Esophagus squamous epithelium (tissue), 5 donors: ENCODE results near the gene PLXNA3. TPM values are rescaled to one million over a fixed set of nuclear protein-coding genes. Genes with fewer than 3 reads are reported as not detected.

Experiments
- DNase-seq: peaks from one replicate; lab custom pipeline; 2025; lab: John Stamatoyannopoulos, UW
- H3K27ac ChIP-seq, 4 donors: fragments of 200-600 bp; sonication (generic); one replicate each; pipeline ENCODE4 v1.5.1; 2016 to 2019; ENCODE audit warnings: mild to moderate bottlenecking in 1 of 4
- H3K27me3 ChIP-seq, 4 donors: fragments of 200-600 bp; sonication (generic); 1 replicate in 3 of 4; 2 replicates in 1 of 4; pipeline versions ENCODE4 v1.5.1 to v1.6.0; 2017 to 2021; ENCODE audit warnings: antibody characterized with exemption in 1 of 4
- H3K36me3 ChIP-seq, 3 donors: fragments of 200-600 bp; sonication (generic); one replicate each; pipeline ENCODE4 v1.5.1; 2016 to 2019
- H3K4me1 ChIP-seq, 3 donors: fragments of 200-600 bp; sonication (generic); one replicate each; pipeline ENCODE4 v1.5.1; 2017 to 2019
- H3K4me3 ChIP-seq, 4 donors: fragments of 200-600 bp; sonication (generic); 1 replicate in 3 of 4; 2 replicates in 1 of 4; pipeline ENCODE4 v1.5.1; 2016 to 2019; ENCODE audit warnings: mild to moderate bottlenecking in 2 of 4, moderate library complexity in 1 of 4
- H3K9me3 ChIP-seq, 3 donors: fragments of 200-600 bp; sonication (generic); one replicate each; pipeline ENCODE4 v1.5.1; 2016 to 2019
- CTCF ChIP-seq, 6 experiments: fragments of 450-650 bp in 4 of 6; fragments of 200-600 bp in 2 of 6; sonication (generic) in 2 of 6; IDR thresholded peaks; one replicate each; pipeline ENCODE4 v1.5.1; 2016 to 2019; ENCODE audit warnings: antibody characterized with exemption in 6 of 6, mild to moderate bottlenecking in 4 of 6, moderate library complexity in 4 of 6
- POLR2A ChIP-seq, 4 donors: fragments of 450-650 bp; IDR thresholded peaks; one replicate each; pipeline ENCODE4 v1.6.1; 2017; ENCODE audit warnings: antibody characterized with exemption in 4 of 4, mild to moderate bottlenecking in 4 of 4, moderate library complexity in 3 of 4
- WGBS, 2 donors: methylation state at CpG; one replicate each; pipeline ENCODE4 v1.1.5; 2018; 5-methylcytosine and 5-hydroxymethylcytosine counted together
- intact Hi-C: fragments of 100-400 bp; cut with DNase I; formaldehyde crosslinking; loops from one replicate; pipeline ENCODE4 v1.15.0; 2022
- total RNA-seq, 4 donors: library from RNA; depleted of rRNA; stranded (reverse); fragments of >200 nt; gene quantifications; one replicate each; pipeline ENCODE4 v1.1.0, GENCODE V29; 2016
- donor health status: DM: yes; HTN: yes; CAD: no.

Gene PLXNA3
- total RNA-seq, 4 donors from 2014 or later: 4.4 to 5.9 (median 5.4) TPM

GRCh38 chrX:154445776-154446175 is 12.3 kb upstream of the PLXNA3 start:
- Histone ChIP-seq H3K36me3 (peaks cover 0 to 63% (median 5%) of the 10 kb centered on the region in 3 donors), H3K4me1 (peaks cover 0 to 35% (median 12%) of the 10 kb centered on the region in 3 donors), H3K27ac (no peak overlapping the region), H3K9me3 (no peaks in the 10 kb centered on the region), H3K27me3 (no peaks in the 10 kb centered on the region), H3K4me3 (no peak overlapping the region)
- DNase-seq: no peak
- WGBS, 2 donors: 91 to 100% methylated on average over 1 to 14 of the region's 16 CpGs
- intact Hi-C loops: no loop called here
- no peak for TF ChIP-seq POLR2A (IDR thresholded peaks at IDR 0.05)
- no peak for TF ChIP-seq CTCF (IDR thresholded peaks at IDR 0.05)

DNA sequence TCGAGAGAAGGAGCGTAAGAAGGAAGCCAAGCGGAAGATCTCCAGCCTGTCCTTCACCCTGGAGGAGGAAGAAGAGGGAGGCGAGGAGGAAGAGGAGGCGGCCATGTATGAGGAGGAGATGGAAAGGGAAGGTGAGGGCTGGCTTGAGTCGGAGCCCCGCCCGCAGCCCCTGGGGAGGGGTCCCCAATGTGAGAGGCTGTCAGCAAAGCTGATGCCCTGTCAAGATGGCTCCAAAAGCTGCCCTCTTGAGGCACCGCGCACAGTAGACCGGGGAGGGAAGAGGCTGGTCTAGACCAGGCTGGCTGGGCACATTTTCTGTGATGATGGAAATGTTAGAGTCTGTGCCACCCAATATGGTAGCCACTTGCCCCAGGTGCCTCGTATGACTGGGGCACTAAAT is 11.7 kb upstream of the PLXNA3 start:
- Histone ChIP-seq H3K27me3 (no peaks in the 10 kb centered on the region), H3K27ac (no peak overlapping the region), H3K36me3 (peaks cover 0 to 63% (median 5%) of the 10 kb centered on the region in 3 donors), H3K4me3 (no peak overlapping the region), H3K4me1 (peaks cover 0 to 35% (median 12%) of the 10 kb centered on the region in 3 donors), H3K9me3 (no peaks in the 10 kb centered on the region)
- WGBS, 2 donors: 88 to 98% methylated on average over 4 to 5 of the region's 12 CpGs
- TF ChIP-seq CTCF (IDR thresholded peaks at IDR 0.05) (no peak), POLR2A (IDR thresholded peaks at IDR 0.05) (no peak)
- DNase-seq: no peak
- intact Hi-C loops: no loop called here

GRCh38 chrX:154448484-154448883 is 9.6 kb upstream of the PLXNA3 start:
- intact Hi-C loops: no loop called here
- peaks cover 0 to 47% (median 0%) of the 10 kb centered on the region in 3 donors for H3K36me3 ChIP-seq
- H3K9me3 ChIP-seq: no peaks in the 10 kb centered on the region
- 95% methylated on average over 7 of the region's 14 CpGs; no CpG with 5 or more reads in 1 of the 2 donors for WGBS, 2 donors
- H3K4me1 ChIP-seq: peaks cover 0 to 18% (median 8%) of the 10 kb centered on the region in 3 donors
- H3K27me3 ChIP-seq: no peaks in the 10 kb centered on the region
- no peak for DNase-seq
- no peak overlapping the region for H3K4me3 ChIP-seq
- no peak overlapping the region for H3K27ac ChIP-seq
- TF ChIP-seq POLR2A (IDR thresholded peaks at IDR 0.05) (no peak), CTCF (IDR thresholded peaks at IDR 0.05) (no peak)

DNA sequence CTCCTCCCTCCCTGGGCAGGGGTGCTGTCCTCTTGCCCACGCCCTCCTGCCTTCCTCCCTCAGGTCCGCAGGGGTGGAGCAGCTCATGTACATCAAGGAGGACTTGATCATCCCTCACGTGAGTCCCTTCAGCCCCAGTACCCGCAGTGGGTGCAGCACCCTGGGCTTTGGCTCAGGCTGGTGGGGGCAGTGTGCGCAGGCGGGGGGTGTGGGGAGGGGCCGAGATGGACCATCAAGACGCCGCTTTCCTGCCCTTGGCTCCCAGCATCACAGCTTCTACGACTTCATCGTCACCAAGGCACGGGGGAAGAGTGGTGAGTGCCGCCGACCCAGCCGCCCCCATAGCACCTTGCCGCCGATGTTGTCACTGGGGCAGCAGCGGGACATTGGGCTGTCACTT is 8.5 kb upstream of the PLXNA3 start:
- Histone ChIP-seq H3K4me1 (peaks cover 0 to 12% (median 6%) of the 10 kb centered on the region in 3 donors), H3K27me3 (no peaks in the 10 kb centered on the region), H3K9me3 (no peaks in the 10 kb centered on the region), H3K36me3 (peaks cover 0 to 47% (median 0%) of the 10 kb centered on the region in 3 donors), H3K4me3 (no peak overlapping the region), H3K27ac (no peak overlapping the region)
- TF ChIP-seq CTCF (IDR thresholded peaks at IDR 0.05) (no peak), POLR2A (IDR thresholded peaks at IDR 0.05) (no peak)
- DNase-seq: no peak
- intact Hi-C loops: no loop called here
- WGBS, 2 donors: 95% methylated on average over 9 of the region's 18 CpGs; no CpG with 5 or more reads in 1 of the 2 donors

DNA sequence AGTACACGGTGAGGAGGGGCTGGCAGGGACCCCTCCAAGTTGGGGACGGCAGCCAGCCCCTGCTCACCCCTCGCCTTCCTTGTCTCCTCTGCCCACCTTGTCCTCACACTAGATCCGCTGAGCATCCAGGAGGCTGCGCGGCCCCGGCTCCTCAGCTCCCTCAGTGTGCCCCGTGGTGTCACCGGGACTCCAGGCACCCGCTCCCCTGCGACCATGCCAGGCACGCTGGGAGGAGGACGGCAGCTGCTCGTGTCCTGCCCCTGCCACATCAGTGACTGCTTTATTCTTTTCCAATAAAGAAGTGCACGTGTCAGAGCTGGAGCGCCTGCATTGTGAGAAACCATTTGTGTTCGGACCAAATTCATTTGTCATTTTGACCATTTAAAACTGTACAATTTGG is 7.8 kb upstream of the PLXNA3 start:
- DNase-seq: no peak
- Histone ChIP-seq H3K4me3 (no peak overlapping the region), H3K27me3 (no peaks in the 10 kb centered on the region), H3K9me3 (no peaks in the 10 kb centered on the region), H3K36me3 (peaks cover 0 to 47% (median 0%) of the 10 kb centered on the region in 3 donors), H3K4me1 (peaks cover 0 to 5% (median 0%) of the 10 kb centered on the region in 3 donors), H3K27ac (no peak overlapping the region)
- TF ChIP-seq POLR2A (IDR thresholded peaks at IDR 0.05) (no peak), CTCF (IDR thresholded peaks at IDR 0.05) (no peak)
- intact Hi-C loops: no loop called here
- WGBS, 2 donors: 84% methylated on average over 17 of the region's 17 CpGs; no CpG with 5 or more reads in 1 of the 2 donors
